Adrenal gland (tissue), 12 donors: ENCODE measurements around the gene SPAM1. TPM values are rescaled to one million over a fixed set of nuclear protein-coding genes. Genes with fewer than 3 reads are reported as not detected.

Experiments
- DNase-seq, 7 donors: peaks; one replicate each; pipeline ENCODE4 v3.0.0-alpha.2; 2019 to 2020
- H3K27ac ChIP-seq, 5 donors: fragments of 200-600 bp; sonication (generic) in 4 of 5; 1 replicate in 3 of 5; 2 replicates in 2 of 5; pipeline versions ENCODE4 v1.5.1 to v1.8.0; 2016 to 2020; ENCODE audit warnings: mild to moderate bottlenecking in 1 of 5
- H3K27me3 ChIP-seq: fragments of 200-600 bp; 2 replicates; pipeline ENCODE4 v1.8.0; 2021
- H3K36me3 ChIP-seq, 2 donors: fragments of 200-600 bp; replicated peaks in 1 of 2; 1 replicate in 1 of 2; 2 replicates in 1 of 2; pipeline versions ENCODE4 v1.5.1 to v1.8.0; 2018 to 2022
- H3K4me1 ChIP-seq, 2 donors: fragments of 200-600 bp; replicated peaks in 1 of 2; 1 replicate in 1 of 2; 2 replicates in 1 of 2; pipeline versions ENCODE4 v1.5.1 to v1.8.0; 2018 to 2021
- H3K4me3 ChIP-seq, 4 donors: fragments of 200-600 bp; sonication (generic) in 3 of 4; one replicate each; pipeline ENCODE4 v1.5.1; 2016 to 2018
- H3K9me3 ChIP-seq, 3 donors: fragments of 200-600 bp; sonication (generic) in 1 of 3; replicated peaks in 1 of 3; 1 replicate in 2 of 3; 2 replicates in 1 of 3; pipeline versions ENCODE4 v1.5.1 to v1.8.0; 2016 to 2021
- CTCF ChIP-seq, 6 experiments: fragments of 450-650 bp in 4 of 6; fragments of 200-600 bp in 2 of 6; sonication (generic) in 1 of 6; IDR thresholded peaks; 1 replicate in 5 of 6; 2 replicates in 1 of 6; pipeline versions ENCODE4 v1.5.1 to v1.8.0; 2016 to 2021; ENCODE audit warnings: antibody characterized with exemption in 6 of 6, mild to moderate bottlenecking in 2 of 6, moderate library complexity in 1 of 6
- POLR2A ChIP-seq, 2 donors: fragments of 450-650 bp; IDR thresholded peaks; one replicate each; pipeline ENCODE4 v1.6.1; 2017; ENCODE audit warnings: antibody characterized with exemption in 2 of 2, mild to moderate bottlenecking in 2 of 2, moderate library complexity in 1 of 2
- WGBS, 4 donors: extraction: QIAGEN DNeasy Blood & Tissue Kit in 2 of 4; methylation state at CpG; one replicate each; pipeline versions ENCODE4 v1.1.5 to v1.1.7; 2013 to 2017; 5-methylcytosine and 5-hydroxymethylcytosine counted together
- intact Hi-C, 2 donors: fragments of 100-400 bp; cut with DNase I; formaldehyde crosslinking; loops; one replicate each; pipeline versions ENCODE4 v1.14.1 to v1.15.0; 2022 to 2023
- polyA plus RNA-seq, 3 donors: library from polyadenylated mRNA; stranded (reverse); fragments of 200-250 nt in 2 of 3; fragments of 350-450 nt in 1 of 3; fragmentation: Illumina TruSeq in 1 of 3; extraction: RNeasy Lipid Tissue Mini Kit (QIAGEN cat#74804) in 1 of 3; gene quantifications; one replicate each; pipeline ENCODE4 v1.2.3, GENCODE V29; 2013 to 2014
- total RNA-seq, 9 donors: library from RNA; depleted of rRNA in 4 of 9; stranded (reverse); fragments of >200 nt in 4 of 9; fragments of 120-200 nt in 1 of 9; fragmentation: NEBNext Ultra II Directional in 1 of 9; extraction: Animal tissue kit (Norgen Biotek cat#: 25700) in 1 of 9; gene quantifications; one replicate each; pipeline versions ENCODE4 v1.1.0 to v1.2.4, GENCODE V29; 2013 to 2023
- donor health status: healthy with polysubstance abuse.
- donor health status: Bipolar disorder and iron deficiency.
- donor health status: DM: yes; HTN: yes; CAD: no.
- donor health status: DM: no; HTN: no; CAD: no.
- donor health status: DM: no; HTN: no; CAD: no.
- donor health status: DM: yes; HTN: yes; CAD: no.

The SPAM1 gene
- total and polyA plus RNA-seq, 12 donors: not detected

DNA sequence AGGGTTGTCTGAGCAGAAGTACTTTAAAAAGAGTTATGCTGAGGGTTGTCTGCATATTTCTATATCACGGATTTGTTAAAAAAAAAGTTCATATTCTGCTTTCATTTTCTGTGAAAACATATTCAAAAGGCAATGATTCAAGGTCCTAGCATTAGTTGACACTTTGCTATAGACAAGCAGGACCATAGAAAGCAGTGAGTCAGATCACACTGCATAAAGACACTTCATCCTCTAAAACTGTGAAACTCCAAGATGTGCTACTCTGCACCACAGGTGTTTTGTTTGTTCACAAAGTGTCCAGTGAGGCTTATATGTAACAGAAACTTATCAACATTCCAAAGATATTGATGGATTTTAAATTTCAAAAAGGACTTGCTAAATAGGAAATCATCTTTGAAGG, 47.0 kb downstream of the SPAM1 start:
- H3K27me3 ChIP-seq: no peaks in the 10 kb centered on the region
- H3K36me3 ChIP-seq: no peaks in the 10 kb centered on the region
- H3K4me3 ChIP-seq: no peak overlapping the region
- intact Hi-C loops: no loop called here
- no peaks in the 10 kb centered on the region for H3K9me3 ChIP-seq
- TF ChIP-seq CTCF (IDR thresholded peaks at IDR 0.05) (no peak), POLR2A (IDR thresholded peaks at IDR 0.05) (no peak)
- no peak for DNase-seq
- 43 to 59% (median 51%) methylated on average over 1 of the region's 1 CpG for WGBS, 4 donors
- H3K4me1 ChIP-seq: no peaks in the 10 kb centered on the region
- no peak overlapping the region for H3K27ac ChIP-seq

- TF ChIP-seq POLR2A (IDR thresholded peaks at IDR 0.05) (no peak), CTCF (IDR thresholded peaks at IDR 0.05) (no peak)
- Histone ChIP-seq H3K27ac (no peak overlapping the region), H3K36me3 (no peaks in the 10 kb centered on the region), H3K4me3 (no peak overlapping the region), H3K4me1 (no peaks in the 10 kb centered on the region), H3K9me3 (no peaks in the 10 kb centered on the region), H3K27me3 (no peaks in the 10 kb centered on the region)
- intact Hi-C loops: no loop called here
- WGBS, 4 donors: 29 to 42% (median 36%) methylated on average over 1 of the region's 1 CpG
- no peak for DNase-seq
These were observed 47.8 kb downstream of the SPAM1 start for GRCh38 chr7:123972831-123973230.

GRCh38 chr7:123974326-123974908, 49.4 kb downstream of the SPAM1 start:
- no peak overlapping the region for H3K4me3 ChIP-seq
- H3K4me1 ChIP-seq: no peaks in the 10 kb centered on the region
- TF ChIP-seq POLR2A (IDR thresholded peaks at IDR 0.05): no peak
- no peak for TF ChIP-seq CTCF (IDR thresholded peaks at IDR 0.05)
- no peak overlapping the region for H3K27ac ChIP-seq
- no peak for DNase-seq
- intact Hi-C loops: no loop called here
- 65 to 68% (median 67%) methylated on average over 7 of the region's 7 CpGs for WGBS, 4 donors
- H3K27me3 ChIP-seq: no peaks in the 10 kb centered on the region
- H3K36me3 ChIP-seq: no peaks in the 10 kb centered on the region
- H3K9me3 ChIP-seq: no peaks in the 10 kb centered on the region

- no peak for DNase-seq
- Histone ChIP-seq H3K27ac (no peak overlapping the region), H3K4me3 (no peak overlapping the region), H3K9me3 (no peaks in the 10 kb centered on the region), H3K27me3 (no peaks in the 10 kb centered on the region), H3K36me3 (no peaks in the 10 kb centered on the region), H3K4me1 (no peaks in the 10 kb centered on the region)
- TF ChIP-seq POLR2A (IDR thresholded peaks at IDR 0.05): no peak
- TF ChIP-seq CTCF (IDR thresholded peaks at IDR 0.05): no peak
- intact Hi-C loops: no loop called here
These were observed 50.0 kb downstream of the SPAM1 start for GRCh38 chr7:123975084-123975483.
